Ishikawa (cell line): ENCODE measurements around the gene MSL2.

Source experiments
- FOXM1 ChIP-seq: IDR thresholded peaks from 2 replicates; pipeline ENCODE4 v1.6.1; 2012; ENCODE audit warnings: low read depth, borderline replicate concordance
- TEAD4 ChIP-seq: IDR thresholded peaks from 2 replicates; pipeline ENCODE4 v1.6.1; 2012
- ZBTB7A ChIP-seq: IDR thresholded peaks from 2 replicates; pipeline ENCODE4 v1.6.1; 2012; ENCODE audit warnings: low read depth
- TF ChIP-seq, protein P1 (sequence below): IDR thresholded peaks from 2 replicates; pipeline ENCODE4 v1.6.1; 2012

DNA sequence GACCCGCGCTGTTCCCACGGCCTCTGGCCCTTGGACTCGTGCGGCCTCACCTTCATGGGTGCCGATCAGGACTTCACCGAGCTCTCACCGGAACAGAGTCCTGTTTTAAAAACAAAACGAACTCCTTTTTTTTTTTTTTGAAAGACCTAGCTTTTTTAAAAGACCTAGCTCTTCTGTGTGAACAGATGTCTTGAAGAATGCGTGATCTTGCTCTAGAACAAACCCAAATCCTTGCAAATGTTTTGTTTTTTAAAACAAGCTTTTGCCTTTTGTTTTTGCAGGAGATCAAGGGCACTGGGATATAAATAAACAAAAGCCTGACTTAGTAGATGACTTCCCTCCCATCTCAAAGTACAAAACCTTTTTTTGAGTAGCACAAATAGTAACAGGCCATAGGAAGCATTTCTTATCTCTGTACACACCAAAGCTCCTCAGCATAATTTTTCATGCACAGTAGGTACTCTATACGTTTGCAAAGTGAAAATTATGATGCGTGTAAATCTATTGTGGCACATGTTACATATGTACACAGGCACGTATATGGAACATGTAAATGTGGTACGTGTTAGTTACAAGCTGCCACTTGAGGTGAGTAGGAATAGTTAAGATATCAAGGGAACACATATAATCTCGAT lies 1.1 kb upstream of the MSL2 start:
- TF ChIP-seq TEAD4 (no peak), ZBTB7A (no peak), FOXM1 (no peak)
- TF ChIP-seq, protein P1, sequence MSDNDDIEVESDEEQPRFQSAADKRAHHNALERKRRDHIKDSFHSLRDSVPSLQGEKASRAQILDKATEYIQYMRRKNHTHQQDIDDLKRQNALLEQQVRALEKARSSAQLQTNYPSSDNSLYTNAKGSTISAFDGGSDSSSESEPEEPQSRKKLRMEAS: no peak
